HCT116 (cell line): Measurements from ENCODE around the gene AXIN2. TPM values are rescaled to one million over a fixed set of nuclear protein-coding genes. Genes with fewer than 3 reads are reported as not detected.

Source experiments
- ATAC-seq: fragments of 200-7000 bp; cut with Tn5 transposase; 2 replicates; pipeline ENCODE4 v1.9.1; 2020; ENCODE audit warnings: mild to moderate bottlenecking, moderate library complexity
- BruUV-seq: library from RNA; stranded (reverse); fragments of 400-500 nt; replicated peaks from 2 replicates; lab custom pipeline; 2021; lab: Mats Ljungman, UMichigan
- CTCF ChIA-PET: fragments of 300-600 bp; sonication (Branson Sonifier 250); formaldehyde crosslinking; loops from one replicate; lab custom pipeline; 2021; ENCODE audit warnings: antibody characterized with exemption; lab: Charles Lee
- POLR2A ChIA-PET: fragments of 300-600, 350-600 bp; sonication (Branson Sonifier 250); formaldehyde crosslinking; loops from one replicate; lab custom pipeline; 2021; ENCODE audit warnings: antibody characterized with exemption; lab: Charles Lee
- RAD21 ChIA-PET, 2 experiments: fragments of 300-600 bp; sonication (Branson Sonifier 250); formaldehyde crosslinking; loops; one replicate each; lab custom pipeline; 2023; ENCODE audit warnings: low total read pairs in 2 of 2; ENCODE audit not compliant: uncharacterized antibody in 2 of 2, unreplicated experiment in 2 of 2, low non-redundant PET in 1 of 2; lab: Charles Lee
- DNase-seq: peaks from one replicate; pipeline ENCODE4 v3.0.0-alpha.2; 2010; ENCODE audit warnings: low read depth, low spot score
- H2AFZ ChIP-seq: fragments of 200-600 bp; shearing (Covaris generic), sonication (generic); 2 replicates; pipeline ENCODE4 v1.6.1; 2017; ENCODE audit warnings: low read depth, mixed run types, mixed read lengths, antibody characterized with exemption, low read length; ENCODE audit not compliant: poor library complexity, severe bottlenecking
- H3K27ac ChIP-seq: 2 replicates; pipeline ENCODE4 v1.5.1; 2012; ENCODE audit warnings: low read depth, low read length
- H3K27me3 ChIP-seq: fragments of 200-600 bp; sonication (generic); 2 replicates; pipeline ENCODE4 v1.6.1; 2016; ENCODE audit warnings: mixed run types, low read length, mixed read lengths; ENCODE audit not compliant: insufficient read depth
- H3K36me3 ChIP-seq, 2 experiments: fragments of 200-500 bp in 1 of 2; fragments of 200-600 bp in 1 of 2; sonication (Bioruptor generic) in 1 of 2; sonication (generic) in 1 of 2; 2 replicates each; pipeline versions ENCODE4 v1.5.1 to v1.6.1; 2014 to 2016; ENCODE audit warnings: low read length in 2 of 2, inconsistent platforms in 1 of 2, mixed read lengths in 1 of 2, mixed run types in 1 of 2; ENCODE audit not compliant: insufficient read depth in 2 of 2, control insufficient read depth in 1 of 2
- H3K4me1 ChIP-seq, 2 experiments: fragments of 200-600 bp in 1 of 2; sonication (generic) in 1 of 2; 2 replicates each; pipeline versions ENCODE4 v1.5.1 to v1.6.1; 2012 to 2017; ENCODE audit warnings: low read length in 2 of 2, inconsistent platforms in 1 of 2, mild to moderate bottlenecking in 1 of 2, mixed read lengths in 1 of 2, mixed run types in 1 of 2, moderate library complexity in 1 of 2; ENCODE audit not compliant: insufficient read depth in 2 of 2, control insufficient read depth in 1 of 2
- H3K4me2 ChIP-seq: fragments of 200-600 bp; sonication (generic); 2 replicates; pipeline ENCODE4 v1.6.1; 2017; ENCODE audit warnings: mixed run types, low read length, mixed read lengths
- H3K4me3 ChIP-seq, 2 experiments: fragments of 200-600 bp in 1 of 2; sonication (generic) in 1 of 2; replicated peaks in 1 of 2; 2 replicates each; pipeline ENCODE4 v1.5.1; 2011 to 2016; ENCODE audit warnings: low read length in 2 of 2, control low read depth in 1 of 2, low read depth in 1 of 2, mild to moderate bottlenecking in 1 of 2, mixed read lengths in 1 of 2, mixed run types in 1 of 2
- H3K79me2 ChIP-seq: fragments of 200-600 bp; sonication (generic); 2 replicates; pipeline ENCODE4 v1.6.1; 2017; ENCODE audit warnings: mild to moderate bottlenecking, mixed run types, low read length, moderate library complexity, mixed read lengths; ENCODE audit not compliant: insufficient read depth
- H3K9ac ChIP-seq: fragments of 200-600 bp; sonication (generic); 2 replicates; pipeline ENCODE4 v1.6.1; 2016; ENCODE audit warnings: low read length, mixed read lengths
- H3K9me2 ChIP-seq: fragments of 200-600 bp; sonication (generic), shearing (Covaris generic); 2 replicates; pipeline ENCODE4 v1.6.1; 2017; ENCODE audit warnings: mixed run types, mild to moderate bottlenecking, moderate library complexity; ENCODE audit not compliant: insufficient read depth
- H3K9me3 ChIP-seq, 2 experiments: fragments of 200-500 bp in 1 of 2; fragments of 200-600 bp in 1 of 2; sonication (Bioruptor generic) in 1 of 2; sonication (generic) in 1 of 2; 2 replicates each; pipeline ENCODE4 v1.6.1; 2014 to 2017; ENCODE audit warnings: low read length in 2 of 2, mixed read lengths in 2 of 2, inconsistent platforms in 1 of 2, low read depth in 1 of 2, mild to moderate bottlenecking in 1 of 2, mixed run types in 1 of 2, moderate library complexity in 1 of 2; ENCODE audit not compliant: control insufficient read depth in 1 of 2, insufficient read depth in 1 of 2
- H4K20me1 ChIP-seq: fragments of 200-600 bp; sonication (generic), shearing (Covaris generic); 2 replicates; pipeline ENCODE4 v1.6.1; 2017; ENCODE audit warnings: mixed run types, mild to moderate bottlenecking, moderate library complexity; ENCODE audit not compliant: insufficient read depth
- CBX3 ChIP-seq: IDR thresholded peaks from 2 replicates; pipeline ENCODE4 v1.6.1; 2012; ENCODE audit warnings: low read depth
- CEBPB ChIP-seq: IDR thresholded peaks from 2 replicates; pipeline ENCODE4 v1.6.1; 2012; ENCODE audit warnings: low read depth
- EZH2 ChIP-seq: fragments of 200-600 bp; sonication (generic); IDR thresholded peaks from 2 replicates; pipeline ENCODE4 v1.6.1; 2017; ENCODE audit warnings: antibody characterized with exemption, mixed run types
- JUND ChIP-seq: IDR thresholded peaks from 2 replicates; pipeline ENCODE4 v1.6.1; 2012
- POLR2A ChIP-seq: IDR thresholded peaks from 2 replicates; pipeline ENCODE4 v1.7.0; 2011; ENCODE audit warnings: borderline replicate concordance; ENCODE audit not compliant: insufficient read depth, insufficient read length; ENCODE audit errors: extremely low read depth
- RAD21 ChIP-seq: IDR thresholded peaks from 2 replicates; pipeline ENCODE4 v1.6.1; 2012; ENCODE audit warnings: low read depth, mild to moderate bottlenecking
- SP1 ChIP-seq: IDR thresholded peaks from 2 replicates; pipeline ENCODE4 v1.6.1; 2012; ENCODE audit warnings: low read depth
- TCF7L2 ChIP-seq: IDR thresholded peaks from 2 replicates; pipeline ENCODE4 v1.7.0; 2011; ENCODE audit warnings: borderline replicate concordance, inconsistent platforms; ENCODE audit not compliant: insufficient read depth, insufficient read length; ENCODE audit errors: extremely low read depth
- ZFX ChIP-seq: fragments of 450-650 bp; IDR thresholded peaks from 2 replicates; pipeline ENCODE4 v1.6.1; 2017
- ZNF274 ChIP-seq: fragments of 200-500 bp; sonication (Bioruptor generic); IDR thresholded peaks from 2 replicates; pipeline ENCODE4 v1.6.1; 2014; ENCODE audit warnings: mild to moderate bottlenecking, low read depth, low read length, inconsistent platforms
- intact Hi-C: fragments of 100-400 bp; cut with micrococcal nuclease; formaldehyde crosslinking; loops from 2 replicates; pipeline ENCODE4 v1.10.0; 2022
- total RNA-seq: library from RNA; stranded (reverse); gene quantifications from one replicate; pipeline ENCODE4 v1.2.1, GENCODE V29; 2021; ENCODE audit not compliant: unreplicated experiment
- TF ChIP-seq, protein P1 (sequence below): IDR thresholded peaks from 2 replicates; pipeline ENCODE4 v1.6.1; 2012
- TF ChIP-seq, protein P2 (sequence below): IDR thresholded peaks from 2 replicates; pipeline ENCODE4 v1.6.1; 2012; ENCODE audit warnings: low read depth
- TF ChIP-seq, protein P3 (sequence below), 3 experiments: fragments of 200-600 bp in 1 of 3; sonication (generic) in 1 of 3; IDR thresholded peaks in 2 of 3; conservative IDR thresholded peaks in 1 of 3; 2 replicates each; pipeline ENCODE4 v1.5.1; 2012 to 2017; ENCODE audit warnings: low read depth in 2 of 3, low read length in 2 of 3, antibody characterized with exemption in 1 of 3, borderline replicate concordance in 1 of 3, control low read depth in 1 of 3, mild to moderate bottlenecking in 1 of 3, mixed read lengths in 1 of 3, mixed run types in 1 of 3, moderate library complexity in 1 of 3; ENCODE audit not compliant: insufficient read depth in 1 of 3

Gene AXIN2
- total RNA-seq, 1 experiment from 2014 or later = 7.1 TPM

DNA sequence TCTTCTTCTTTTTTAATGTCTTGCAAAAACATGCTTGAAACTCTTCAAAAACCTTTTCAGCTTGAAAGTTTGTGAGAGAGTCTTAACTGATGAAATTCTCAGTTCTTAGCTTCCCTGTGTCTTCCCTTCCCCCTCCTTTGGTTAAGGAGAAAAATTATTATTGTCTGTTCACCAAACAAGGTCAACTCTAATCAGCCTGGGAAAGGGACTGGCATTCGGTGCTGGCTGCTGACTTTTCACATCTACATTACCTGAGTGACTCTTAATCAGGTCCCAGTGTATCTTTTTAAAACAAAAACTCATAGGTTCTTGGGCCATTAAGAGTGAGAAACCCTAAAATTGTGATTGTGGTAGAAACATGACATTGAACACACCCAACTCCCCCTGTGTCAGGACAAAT is 39.1 kb upstream of the AXIN2 start:
- no peak for ATAC-seq
- Histone ChIP-seq H3K9ac (no peak overlapping the region), H3K9me3 (no peaks in the 10 kb centered on the region), H3K9me2 (no peaks in the 10 kb centered on the region), H3K4me3 (no peak overlapping the region), H3K36me3 (no peaks in the 10 kb centered on the region), H3K27me3 (no peaks in the 10 kb centered on the region), H3K4me2 (no peak overlapping the region), H4K20me1 (no peaks in the 10 kb centered on the region), H3K27ac (no peak overlapping the region), H3K79me2 (no peaks in the 10 kb centered on the region), H2AFZ (no peak overlapping the region), H3K4me1 (no peaks in the 10 kb centered on the region)
- ChIA-PET RAD21 (no interaction called here), CTCF (no interaction called here), POLR2A (no interaction called here)
- no TSS peak for BruUV-seq
- DNase-seq = no peak
- intact Hi-C loops = no loop called here
- TF ChIP-seq ZNF274 = no peak
- no peak for TF ChIP-seq ZFX
- no peak for TF ChIP-seq CBX3
- TF ChIP-seq, protein P1, sequence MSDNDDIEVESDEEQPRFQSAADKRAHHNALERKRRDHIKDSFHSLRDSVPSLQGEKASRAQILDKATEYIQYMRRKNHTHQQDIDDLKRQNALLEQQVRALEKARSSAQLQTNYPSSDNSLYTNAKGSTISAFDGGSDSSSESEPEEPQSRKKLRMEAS = no peak
- no peak for TF ChIP-seq EZH2
- TF ChIP-seq RAD21 = no peak
- no peak for TF ChIP-seq POLR2A
- no peak for TF ChIP-seq CEBPB
- no peak for TF ChIP-seq JUND
- TF ChIP-seq TCF7L2 = no peak
- TF ChIP-seq SP1 = no peak
- TF ChIP-seq, protein P2, sequence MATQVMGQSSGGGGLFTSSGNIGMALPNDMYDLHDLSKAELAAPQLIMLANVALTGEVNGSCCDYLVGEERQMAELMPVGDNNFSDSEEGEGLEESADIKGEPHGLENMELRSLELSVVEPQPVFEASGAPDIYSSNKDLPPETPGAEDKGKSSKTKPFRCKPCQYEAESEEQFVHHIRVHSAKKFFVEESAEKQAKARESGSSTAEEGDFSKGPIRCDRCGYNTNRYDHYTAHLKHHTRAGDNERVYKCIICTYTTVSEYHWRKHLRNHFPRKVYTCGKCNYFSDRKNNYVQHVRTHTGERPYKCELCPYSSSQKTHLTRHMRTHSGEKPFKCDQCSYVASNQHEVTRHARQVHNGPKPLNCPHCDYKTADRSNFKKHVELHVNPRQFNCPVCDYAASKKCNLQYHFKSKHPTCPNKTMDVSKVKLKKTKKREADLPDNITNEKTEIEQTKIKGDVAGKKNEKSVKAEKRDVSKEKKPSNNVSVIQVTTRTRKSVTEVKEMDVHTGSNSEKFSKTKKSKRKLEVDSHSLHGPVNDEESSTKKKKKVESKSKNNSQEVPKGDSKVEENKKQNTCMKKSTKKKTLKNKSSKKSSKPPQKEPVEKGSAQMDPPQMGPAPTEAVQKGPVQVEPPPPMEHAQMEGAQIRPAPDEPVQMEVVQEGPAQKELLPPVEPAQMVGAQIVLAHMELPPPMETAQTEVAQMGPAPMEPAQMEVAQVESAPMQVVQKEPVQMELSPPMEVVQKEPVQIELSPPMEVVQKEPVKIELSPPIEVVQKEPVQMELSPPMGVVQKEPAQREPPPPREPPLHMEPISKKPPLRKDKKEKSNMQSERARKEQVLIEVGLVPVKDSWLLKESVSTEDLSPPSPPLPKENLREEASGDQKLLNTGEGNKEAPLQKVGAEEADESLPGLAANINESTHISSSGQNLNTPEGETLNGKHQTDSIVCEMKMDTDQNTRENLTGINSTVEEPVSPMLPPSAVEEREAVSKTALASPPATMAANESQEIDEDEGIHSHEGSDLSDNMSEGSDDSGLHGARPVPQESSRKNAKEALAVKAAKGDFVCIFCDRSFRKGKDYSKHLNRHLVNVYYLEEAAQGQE = no peak
- TF ChIP-seq, protein P3, sequence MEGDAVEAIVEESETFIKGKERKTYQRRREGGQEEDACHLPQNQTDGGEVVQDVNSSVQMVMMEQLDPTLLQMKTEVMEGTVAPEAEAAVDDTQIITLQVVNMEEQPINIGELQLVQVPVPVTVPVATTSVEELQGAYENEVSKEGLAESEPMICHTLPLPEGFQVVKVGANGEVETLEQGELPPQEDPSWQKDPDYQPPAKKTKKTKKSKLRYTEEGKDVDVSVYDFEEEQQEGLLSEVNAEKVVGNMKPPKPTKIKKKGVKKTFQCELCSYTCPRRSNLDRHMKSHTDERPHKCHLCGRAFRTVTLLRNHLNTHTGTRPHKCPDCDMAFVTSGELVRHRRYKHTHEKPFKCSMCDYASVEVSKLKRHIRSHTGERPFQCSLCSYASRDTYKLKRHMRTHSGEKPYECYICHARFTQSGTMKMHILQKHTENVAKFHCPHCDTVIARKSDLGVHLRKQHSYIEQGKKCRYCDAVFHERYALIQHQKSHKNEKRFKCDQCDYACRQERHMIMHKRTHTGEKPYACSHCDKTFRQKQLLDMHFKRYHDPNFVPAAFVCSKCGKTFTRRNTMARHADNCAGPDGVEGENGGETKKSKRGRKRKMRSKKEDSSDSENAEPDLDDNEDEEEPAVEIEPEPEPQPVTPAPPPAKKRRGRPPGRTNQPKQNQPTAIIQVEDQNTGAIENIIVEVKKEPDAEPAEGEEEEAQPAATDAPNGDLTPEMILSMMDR (IDR thresholded peaks at IDR 0.05 in 2 of 3, conservative IDR thresholded peaks at IDR 0.05 in 1 of 3; ENCODE audit: borderline replicate concordance in 1 of 3, insufficient read depth in 1 of 3, low read depth in 2 of 3, low read length in 2 of 3) = no peak
